Heart right ventricle (tissue), 16 donors: ENCODE results near the gene CD48. TPM values are rescaled to one million over a fixed set of nuclear protein-coding genes. Genes with fewer than 3 reads are reported as not detected.

Source experiments
- ATAC-seq, 8 donors: fragments of 200-7000 bp; cut with Tn5 transposase; one replicate each; pipeline ENCODE4 v1.9.1; 2020; ENCODE audit warnings: mild to moderate bottlenecking in 8 of 8, moderate library complexity in 8 of 8, moderate number of reproducible peaks in 1 of 8
- DNase-seq, 2 donors: peaks; one replicate each; pipeline ENCODE4 v3.0.0-alpha.2; 2020
- H3K27ac ChIP-seq, 10 donors: fragments of 200-600 bp; sonication (generic) in 2 of 10; one replicate each; pipeline versions ENCODE4 v1.5.0 to v1.8.0; 2020 to 2022; ENCODE audit warnings: mild to moderate bottlenecking in 3 of 10
- H3K27me3 ChIP-seq, 7 donors: fragments of 200-600 bp; one replicate each; pipeline ENCODE4 v1.8.0; 2021 to 2022; ENCODE audit warnings: mild to moderate bottlenecking in 2 of 7
- H3K36me3 ChIP-seq, 9 donors: fragments of 200-600 bp; sonication (generic) in 1 of 9; one replicate each; pipeline versions ENCODE4 v1.5.0 to v1.8.0; 2020 to 2022; ENCODE audit warnings: mild to moderate bottlenecking in 2 of 9
- H3K4me1 ChIP-seq, 9 donors: fragments of 200-600 bp; sonication (generic) in 1 of 9; one replicate each; pipeline versions ENCODE4 v1.5.0 to v1.8.0; 2020 to 2022; ENCODE audit warnings: mild to moderate bottlenecking in 4 of 9
- H3K4me3 ChIP-seq, 10 donors: fragments of 200-600 bp; sonication (generic) in 2 of 10; one replicate each; pipeline versions ENCODE4 v1.5.0 to v1.8.0; 2020 to 2022; ENCODE audit warnings: mild to moderate bottlenecking in 7 of 10, moderate library complexity in 2 of 10
- H3K9me3 ChIP-seq, 11 donors: fragments of 200-600 bp in 10 of 11; sonication (generic) in 2 of 11; one replicate each; pipeline versions ENCODE4 v1.5.0 to v1.8.0; 2013 to 2022; ENCODE audit warnings: mild to moderate bottlenecking in 2 of 11, control low read depth in 1 of 11, moderate library complexity in 1 of 11
- CTCF ChIP-seq, 9 donors: fragments of 200-600 bp; sonication (generic) in 2 of 9; IDR thresholded peaks; one replicate each; pipeline versions ENCODE4 v1.5.0 to v1.8.0; 2021 to 2022; ENCODE audit warnings: antibody characterized with exemption in 9 of 9, mild to moderate bottlenecking in 5 of 9, moderate library complexity in 1 of 9
- WGBS, 2 donors: extraction: QIAGEN DNeasy Blood & Tissue Kit; methylation state at CpG; one replicate each; pipeline ENCODE4 v1.1.7; 2013; ENCODE audit warnings: inconsistent platforms in 1 of 2; 5-methylcytosine and 5-hydroxymethylcytosine counted together
- intact Hi-C, 10 donors: fragments of 100-400 bp; cut with DNase I; formaldehyde crosslinking; loops; one replicate each; pipeline versions ENCODE4 v1.11.1 to v1.14.2; 2022
- long read RNA-seq, 3 donors: library from polyadenylated mRNA; unstranded; transcript quantifications; one replicate each; pipeline ENCODE4 v2.0.0, GENCODE V29; 2020 to 2021
- polyA plus RNA-seq, 2 donors: library from polyadenylated mRNA; stranded (reverse); fragments of 200-250 nt; gene quantifications; one replicate each; pipeline ENCODE4 v1.2.3, GENCODE V29; 2013
- total RNA-seq, 10 donors: library from RNA; stranded (reverse); fragmentation: NEBNext Ultra II Directional in 3 of 10; extraction: Animal tissue kit (Norgen Biotek cat#: 25700) in 3 of 10; gene quantifications; one replicate each; pipeline versions ENCODE4 v1.2.1 to v1.2.4, GENCODE V29; 2021 to 2023
- donor health status: Arrhythmogenic right ventricular cardiomyopathy.
- donor health status: ischemic (EF 13 %, LVEDD 7.1; RV severe dilation, severe dysfunction).
- donor health status: healthy with polysubstance abuse.
- donor health status: DM: no; HTN: yes; CAD: no.
- donor health status: DM: no; HTN: no; CAD: no.
- donor health status: ischemic (EF 25% LVEDD 6.9; RV normal size, moderate dysfunction).
- donor health status: ischemic (EF 25% LVEDD 5.7; RV mildly dilated, moderate dysfunction).
- donor health status: healthy.
- donor health status: DM: yes; HTN: yes; CAD: no.
- donor health status: Ischemic cardiomyopathy.
- donor health status: ischemic (EF 35%, LVEDD 5.7; RV mildly dilated, moderate dysfunction).
- donor health status: nonischemic (EF 11% LVEDD 7.7; RV severe dilation, severe dysfunction).
- donor health status: DM: yes; HTN: yes; CAD: no.
- donor health status: PGD.
- donor health status: ischemic (EF 29% LVEDD 5.4; RV normal size, mild dysfunction).
- donor health status: nonischemic (EF 23%, LVEDD 6.1; RV moderate dilation, normal function).

CD48 gene
- total RNA-seq, result 10 to 100 TPM in 1 of 10 donors, 1 to 10 TPM in 4, under 1 TPM in 5; 0.40 to 20.9 (median 0.96) TPM
- 1 to 10 TPM in 1 of 2 donors, under 1 TPM in 1; 0.80 to 1.9 TPM for polyA plus RNA-seq
- long read RNA-seq, donor 1, partial matches to known transcripts, result 0 of 1 reads
- long read RNA-seq, donor 1, other reads (novel, unspliced or antisense), result 0 of 1 reads
- long read RNA-seq, donor 2, result 0 reads
- long read RNA-seq, donor 3, result 0 reads

GRCh38 chr1:160711602-160712311 lies at the start of gene CD48:
CD48 (minus strand) TSS chr1:160711822; CDS start chr1:160711763, 59 bp downstream.
- intact Hi-C loops, result no loop called here

GRCh38 chr1:160761046-160761445 lies 49.4 kb upstream of the CD48 start:
- Histone ChIP-seq H3K4me1 (no peaks in the 10 kb centered on the region), H3K4me3 (no peak overlapping the region), H3K9me3 (no peaks in the 10 kb centered on the region), H3K36me3 (no peaks in the 10 kb centered on the region), H3K27ac (no peak overlapping the region), H3K27me3 (no peaks in the 10 kb centered on the region)
- ATAC-seq (no peak), DNase-seq (no peak)
- no peak for TF ChIP-seq CTCF (IDR thresholded peaks at IDR 0.05)
- intact Hi-C loops, result no loop called here
- WGBS, 2 donors, result 90 to 93% methylated on average over 4 of the region's 4 CpGs

More at GRCh38 chr1:160711602-160712311, at the start of gene CD48:
- DNase-seq (no peak), ATAC-seq (peak in 5 of 8 donors; percentile 31 to 51 (median 39))
- no peak for TF ChIP-seq CTCF (IDR thresholded peaks at IDR 0.05)
- Histone ChIP-seq H3K4me3 (peak within 1 kb of the TSS in 4 of 10 donors; percentile 5 to 68 (median 8)), H3K36me3 (no peaks in the 10 kb centered on the region), H3K27me3 (peaks cover 0 to 22% (median 0%) of the 10 kb centered on the region in 7 donors), H3K27ac (peak within 1 kb of the TSS in 2 of 10 donors; percentile 27 to 90), H3K9me3 (no peaks in the 10 kb centered on the region), H3K4me1 (peaks cover 0 to 46% (median 0%) of the 10 kb centered on the region in 9 donors)
- WGBS, 2 donors, result 47 to 51% methylated on average over 9 of the region's 9 CpGs

GRCh38 chr1:160759740-160760139 lies 48.1 kb upstream of the CD48 start:
- Histone ChIP-seq H3K4me3 (no peak overlapping the region), H3K9me3 (no peaks in the 10 kb centered on the region), H3K4me1 (no peaks in the 10 kb centered on the region), H3K36me3 (no peaks in the 10 kb centered on the region), H3K27ac (no peak overlapping the region), H3K27me3 (no peaks in the 10 kb centered on the region)
- ATAC-seq (no peak), DNase-seq (no peak)
- TF ChIP-seq CTCF (IDR thresholded peaks at IDR 0.05), result no peak
- intact Hi-C loops, result no loop called here

GRCh38 chr1:160758521-160758920 lies 46.9 kb upstream of the CD48 start:
- Histone ChIP-seq H3K9me3 (no peaks in the 10 kb centered on the region), H3K27me3 (no peaks in the 10 kb centered on the region), H3K27ac (no peak overlapping the region), H3K4me1 (no peaks in the 10 kb centered on the region), H3K36me3 (no peaks in the 10 kb centered on the region), H3K4me3 (no peak overlapping the region)
- intact Hi-C loops, result no loop called here
- WGBS, 2 donors, result 97 to 98% methylated on average over 2 of the region's 2 CpGs
- no peak for TF ChIP-seq CTCF (IDR thresholded peaks at IDR 0.05)
- ATAC-seq (no peak), DNase-seq (no peak)
